K562 (cell line): ENCODE results near the gene LRP1B.

Source experiments
- ATF7 ChIP-seq: fragments of 450-650 bp; IDR thresholded peaks from 2 replicates; pipeline ENCODE4 v1.7.1; 2014; ENCODE audit warnings: mild to moderate bottlenecking, moderate library complexity
- ESRRA ChIP-seq: fragments of 450-650 bp; IDR thresholded peaks from 2 replicates; pipeline ENCODE4 v1.6.1; 2014; ENCODE audit warnings: low read depth, mild to moderate bottlenecking, moderate library complexity, borderline replicate concordance
- POLR2A ChIP-seq: fragments of 450-650 bp; conservative IDR thresholded peaks from 2 replicates; pipeline ENCODE4 v1.6.1; 2016
- SRSF7 ChIP-seq: fragments of 200-400 bp; formaldehyde crosslinking; optimal IDR thresholded peaks from 2 replicates; pipeline ENCODE3; 2017; ENCODE audit warnings: mild to moderate bottlenecking, low read depth, low read length
- STAT5A ChIP-seq: IDR thresholded peaks from 2 replicates; pipeline ENCODE4 v1.6.1; 2012; ENCODE audit warnings: low read length, inconsistent platforms, borderline replicate concordance
- TCFL5 ChIP-seq: fragments of 250-450 bp; sonication (Bioruptor Pico); conservative IDR thresholded peaks from 2 replicates; pipeline ENCODE4 v1.6.1; 2021; ENCODE audit warnings: mild to moderate bottlenecking, moderate library complexity, matching md5 sums
- TRIM24 ChIP-seq, 2 experiments: fragments of 450-650 bp; IDR thresholded peaks; 2 replicates each; pipeline ENCODE4 v1.6.1; 2016
- ZHX1 ChIP-seq: fragments of 150-350 bp; conservative IDR thresholded peaks from 2 replicates; pipeline ENCODE4 v1.6.1; 2014; ENCODE audit warnings: low read length
- ZNF584 ChIP-seq: fragments of 200-800 bp; sonication (Bioruptor generic); IDR thresholded peaks from 2 replicates; pipeline ENCODE4 v1.6.1; 2016; ENCODE audit warnings: low read depth, mild to moderate bottlenecking, missing genetic modification characterization, missing compliant biosample characterization
- TF ChIP-seq, protein P1 (sequence below): sonication (generic); formaldehyde crosslinking; IDR thresholded peaks from 2 replicates; pipeline ENCODE4 v1.5.0; 2020; ENCODE audit warnings: missing genetic modification reagents
- TF ChIP-seq, protein P2 (sequence below): fragments of 200-400 bp; formaldehyde crosslinking; IDR thresholded peaks from 2 replicates; pipeline ENCODE4 v1.6.1; 2017; ENCODE audit warnings: mild to moderate bottlenecking, low read depth, low read length, moderate library complexity
- TF ChIP-seq, protein P3 (sequence below): fragments of 450-650 bp; IDR thresholded peaks from 2 replicates; pipeline ENCODE4 v1.7.1; 2018; ENCODE audit warnings: mild to moderate bottlenecking, low read depth; ENCODE audit not compliant: partially characterized antibody
- TF ChIP-seq, protein P4 (sequence below), 3 experiments: IDR thresholded peaks in 2 of 3; conservative IDR thresholded peaks in 1 of 3; 2 replicates each; pipeline ENCODE4 v1.5.1; 2011 to 2012; ENCODE audit warnings: low read length in 3 of 3, mild to moderate bottlenecking in 3 of 3, control low read depth in 2 of 3, improper control_type of control experiment in 1 of 3, inconsistent platforms in 1 of 3, low read depth in 1 of 3, mixed read lengths in 1 of 3, moderate library complexity in 1 of 3; ENCODE audit not compliant: insufficient read depth in 2 of 3

- TF ChIP-seq ZHX1 (no peak), SRSF7 (no peak), ZNF584 (CRISPR knock-in tag) (no peak), ATF7 (no peak), TRIM24 (IDR thresholded peaks at IDR 0.05) (no peak), POLR2A (no peak), STAT5A (no peak), TCFL5 (CRISPR knock-in tag) (no peak), ESRRA (no peak)
- TF ChIP-seq, protein P1, sequence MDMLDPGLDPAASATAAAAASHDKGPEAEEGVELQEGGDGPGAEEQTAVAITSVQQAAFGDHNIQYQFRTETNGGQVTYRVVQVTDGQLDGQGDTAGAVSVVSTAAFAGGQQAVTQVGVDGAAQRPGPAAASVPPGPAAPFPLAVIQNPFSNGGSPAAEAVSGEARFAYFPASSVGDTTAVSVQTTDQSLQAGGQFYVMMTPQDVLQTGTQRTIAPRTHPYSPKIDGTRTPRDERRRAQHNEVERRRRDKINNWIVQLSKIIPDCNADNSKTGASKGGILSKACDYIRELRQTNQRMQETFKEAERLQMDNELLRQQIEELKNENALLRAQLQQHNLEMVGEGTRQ, result no peak
- TF ChIP-seq, protein P2, sequence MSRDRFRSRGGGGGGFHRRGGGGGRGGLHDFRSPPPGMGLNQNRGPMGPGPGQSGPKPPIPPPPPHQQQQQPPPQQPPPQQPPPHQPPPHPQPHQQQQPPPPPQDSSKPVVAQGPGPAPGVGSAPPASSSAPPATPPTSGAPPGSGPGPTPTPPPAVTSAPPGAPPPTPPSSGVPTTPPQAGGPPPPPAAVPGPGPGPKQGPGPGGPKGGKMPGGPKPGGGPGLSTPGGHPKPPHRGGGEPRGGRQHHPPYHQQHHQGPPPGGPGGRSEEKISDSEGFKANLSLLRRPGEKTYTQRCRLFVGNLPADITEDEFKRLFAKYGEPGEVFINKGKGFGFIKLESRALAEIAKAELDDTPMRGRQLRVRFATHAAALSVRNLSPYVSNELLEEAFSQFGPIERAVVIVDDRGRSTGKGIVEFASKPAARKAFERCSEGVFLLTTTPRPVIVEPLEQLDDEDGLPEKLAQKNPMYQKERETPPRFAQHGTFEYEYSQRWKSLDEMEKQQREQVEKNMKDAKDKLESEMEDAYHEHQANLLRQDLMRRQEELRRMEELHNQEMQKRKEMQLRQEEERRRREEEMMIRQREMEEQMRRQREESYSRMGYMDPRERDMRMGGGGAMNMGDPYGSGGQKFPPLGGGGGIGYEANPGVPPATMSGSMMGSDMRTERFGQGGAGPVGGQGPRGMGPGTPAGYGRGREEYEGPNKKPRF, result no peak
- TF ChIP-seq, protein P3, sequence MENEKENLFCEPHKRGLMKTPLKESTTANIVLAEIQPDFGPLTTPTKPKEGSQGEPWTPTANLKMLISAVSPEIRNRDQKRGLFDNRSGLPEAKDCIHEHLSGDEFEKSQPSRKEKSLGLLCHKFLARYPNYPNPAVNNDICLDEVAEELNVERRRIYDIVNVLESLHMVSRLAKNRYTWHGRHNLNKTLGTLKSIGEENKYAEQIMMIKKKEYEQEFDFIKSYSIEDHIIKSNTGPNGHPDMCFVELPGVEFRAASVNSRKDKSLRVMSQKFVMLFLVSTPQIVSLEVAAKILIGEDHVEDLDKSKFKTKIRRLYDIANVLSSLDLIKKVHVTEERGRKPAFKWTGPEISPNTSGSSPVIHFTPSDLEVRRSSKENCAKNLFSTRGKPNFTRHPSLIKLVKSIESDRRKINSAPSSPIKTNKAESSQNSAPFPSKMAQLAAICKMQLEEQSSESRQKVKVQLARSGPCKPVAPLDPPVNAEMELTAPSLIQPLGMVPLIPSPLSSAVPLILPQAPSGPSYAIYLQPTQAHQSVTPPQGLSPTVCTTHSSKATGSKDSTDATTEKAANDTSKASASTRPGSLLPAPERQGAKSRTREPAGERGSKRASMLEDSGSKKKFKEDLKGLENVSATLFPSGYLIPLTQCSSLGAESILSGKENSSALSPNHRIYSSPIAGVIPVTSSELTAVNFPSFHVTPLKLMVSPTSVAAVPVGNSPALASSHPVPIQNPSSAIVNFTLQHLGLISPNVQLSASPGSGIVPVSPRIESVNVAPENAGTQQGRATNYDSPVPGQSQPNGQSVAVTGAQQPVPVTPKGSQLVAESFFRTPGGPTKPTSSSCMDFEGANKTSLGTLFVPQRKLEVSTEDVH, result no peak
- TF ChIP-seq, protein P4, sequence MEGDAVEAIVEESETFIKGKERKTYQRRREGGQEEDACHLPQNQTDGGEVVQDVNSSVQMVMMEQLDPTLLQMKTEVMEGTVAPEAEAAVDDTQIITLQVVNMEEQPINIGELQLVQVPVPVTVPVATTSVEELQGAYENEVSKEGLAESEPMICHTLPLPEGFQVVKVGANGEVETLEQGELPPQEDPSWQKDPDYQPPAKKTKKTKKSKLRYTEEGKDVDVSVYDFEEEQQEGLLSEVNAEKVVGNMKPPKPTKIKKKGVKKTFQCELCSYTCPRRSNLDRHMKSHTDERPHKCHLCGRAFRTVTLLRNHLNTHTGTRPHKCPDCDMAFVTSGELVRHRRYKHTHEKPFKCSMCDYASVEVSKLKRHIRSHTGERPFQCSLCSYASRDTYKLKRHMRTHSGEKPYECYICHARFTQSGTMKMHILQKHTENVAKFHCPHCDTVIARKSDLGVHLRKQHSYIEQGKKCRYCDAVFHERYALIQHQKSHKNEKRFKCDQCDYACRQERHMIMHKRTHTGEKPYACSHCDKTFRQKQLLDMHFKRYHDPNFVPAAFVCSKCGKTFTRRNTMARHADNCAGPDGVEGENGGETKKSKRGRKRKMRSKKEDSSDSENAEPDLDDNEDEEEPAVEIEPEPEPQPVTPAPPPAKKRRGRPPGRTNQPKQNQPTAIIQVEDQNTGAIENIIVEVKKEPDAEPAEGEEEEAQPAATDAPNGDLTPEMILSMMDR (IDR thresholded peaks at IDR 0.05 in 2 of 3, conservative IDR thresholded peaks at IDR 0.05 in 1 of 3; ENCODE audit: insufficient read depth in 2 of 3, low read depth in 1 of 3, low read length in 3 of 3), result no peak
Observed at GRCh38 chr2:140876015-140876414, 1254.8 kb downstream of the LRP1B start.
